SK-N-SH (cell line): ENCODE measurements around the gene UCHL5. TPM values are rescaled to one million over a fixed set of nuclear protein-coding genes. Genes with fewer than 3 reads are reported as not detected.
A peak's percentile ranks its signal among the peaks of the same experiment; 100 is the strongest.

ENCODE experiments used
- CTCF ChIA-PET: fragments of 300-600, 350-600 bp; formaldehyde crosslinking; extraction: SDS; loops from one replicate; lab custom pipeline; 2021; lab: Yijun Ruan, JAX
- POLR2A ChIA-PET: fragments of 350-600 bp; sonication (Branson Sonifier 250); formaldehyde crosslinking; extraction: SDS; loops from one replicate; lab custom pipeline; 2020; ENCODE audit warnings: antibody characterized with exemption, inconsistent platforms; lab: Yijun Ruan, JAX
- DNase-seq: peaks from one replicate; pipeline ENCODE4 v3.0.0; 2012
- H2AFZ ChIP-seq: fragments of 200-600 bp; sonication (generic); 2 replicates; pipeline ENCODE4 v1.8.1; 2016; ENCODE audit warnings: antibody characterized with exemption, mild to moderate bottlenecking, low read depth
- H3F3A ChIP-seq: fragments of 200-600 bp; sonication (generic); replicated peaks from 2 replicates; pipeline ENCODE3; 2016; ENCODE audit warnings: antibody characterized with exemption, mild to moderate bottlenecking; ENCODE audit not compliant: insufficient read depth
- H3K27ac ChIP-seq, 2 experiments: fragments of 200-500 bp in 1 of 2; fragments of 200-600 bp in 1 of 2; sonication (Bioruptor generic) in 1 of 2; sonication (generic), shearing (Covaris generic) in 1 of 2; 2 replicates each; pipeline versions ENCODE4 v1.5.1 to v1.6.1; 2014 to 2016; ENCODE audit warnings: low read depth in 2 of 2, inconsistent platforms in 1 of 2, low read length in 1 of 2, mild to moderate bottlenecking in 1 of 2, mixed read lengths in 1 of 2
- H3K27me3 ChIP-seq: fragments of 200-600 bp; sonication (generic), shearing (Covaris generic); 2 replicates; pipeline ENCODE4 v1.6.1; 2016; ENCODE audit warnings: mixed run types; ENCODE audit not compliant: insufficient read depth
- H3K36me3 ChIP-seq, 2 experiments: fragments of 200-500 bp in 1 of 2; fragments of 200-600 bp in 1 of 2; sonication (Bioruptor generic) in 1 of 2; sonication (generic) in 1 of 2; replicated peaks in 1 of 2; 2 replicates each; pipeline versions ENCODE3 to v1.5.1; 2014 to 2016; ENCODE audit warnings: low read length in 1 of 2, mild to moderate bottlenecking in 1 of 2; ENCODE audit not compliant: insufficient read depth in 2 of 2, control insufficient read depth in 1 of 2
- H3K4me1 ChIP-seq, 2 experiments: fragments of 200-500 bp in 1 of 2; fragments of 200-600 bp in 1 of 2; sonication (Bioruptor generic) in 1 of 2; sonication (generic), shearing (Covaris generic) in 1 of 2; 2 replicates each; pipeline versions ENCODE4 v1.5.1 to v1.6.1; 2014 to 2016; ENCODE audit warnings: low read depth in 1 of 2, low read length in 1 of 2, mixed run types in 1 of 2; ENCODE audit not compliant: insufficient read depth in 2 of 2, control insufficient read depth in 1 of 2
- H3K4me2 ChIP-seq: fragments of 200-600 bp; sonication (generic), shearing (Covaris generic); 2 replicates; pipeline ENCODE4 v1.6.1; 2017; ENCODE audit warnings: mixed run types
- H3K4me3 ChIP-seq, 2 experiments: fragments of 200-500 bp in 1 of 2; fragments of 200-600 bp in 1 of 2; sonication (Bioruptor generic) in 1 of 2; sonication (generic), shearing (Covaris generic) in 1 of 2; 2 replicates each; pipeline versions ENCODE4 v1.5.1 to v1.8.1; 2014 to 2016; ENCODE audit warnings: low read depth in 2 of 2, inconsistent platforms in 1 of 2, low read length in 1 of 2, mild to moderate bottlenecking in 1 of 2, mixed read lengths in 1 of 2, moderate library complexity in 1 of 2
- H3K79me2 ChIP-seq: fragments of 200-600 bp; sonication (generic); 2 replicates; pipeline ENCODE4 v1.8.1; 2017; ENCODE audit warnings: mild to moderate bottlenecking; ENCODE audit not compliant: insufficient read depth
- H3K9ac ChIP-seq: fragments of 200-600 bp; sonication (generic); 2 replicates; pipeline ENCODE4 v1.6.1; 2017; ENCODE audit warnings: mixed run types
- H3K9me2 ChIP-seq: fragments of 200-600 bp; sonication (generic); 2 replicates; pipeline ENCODE4 v1.6.1; 2017; ENCODE audit warnings: mixed run types
- H3K9me3 ChIP-seq: fragments of 200-600 bp; sonication (generic); 2 replicates; pipeline ENCODE4 v1.6.1; 2017; ENCODE audit warnings: mixed run types, mild to moderate bottlenecking, moderate library complexity
- H4K20me1 ChIP-seq: fragments of 200-600 bp; sonication (generic); 2 replicates; pipeline ENCODE4 v1.6.1; 2017; ENCODE audit warnings: mild to moderate bottlenecking, mixed run types; ENCODE audit not compliant: insufficient read depth
- CHD2 ChIP-seq: fragments of 150-350 bp; IDR thresholded peaks from 2 replicates; pipeline ENCODE4 v1.6.1; 2018; ENCODE audit warnings: low read length; ENCODE audit not compliant: partially characterized antibody
- CTCF ChIP-seq: fragments of 200-600 bp; sonication (generic); IDR thresholded peaks from 2 replicates; pipeline ENCODE4 v1.6.1; 2017; ENCODE audit warnings: antibody characterized with exemption, mild to moderate bottlenecking, moderate library complexity
- ELF1 ChIP-seq: IDR thresholded peaks from 2 replicates; pipeline ENCODE4 v1.4.0; 2012
- EP300 ChIP-seq, 2 experiments: IDR thresholded peaks; 2 replicates each; pipeline versions ENCODE4 v1.4.0 to v1.6.1; 2012; ENCODE audit warnings: borderline replicate concordance in 1 of 2, low read depth in 1 of 2, low read length in 1 of 2
- FOXM1 ChIP-seq: IDR thresholded peaks from 2 replicates; pipeline ENCODE4 v1.4.0; 2012; ENCODE audit warnings: low read depth, mild to moderate bottlenecking
- MEF2A ChIP-seq: IDR thresholded peaks from 2 replicates; pipeline ENCODE4 v1.4.0; 2012; ENCODE audit warnings: low read depth, borderline replicate concordance
- RAD21 ChIP-seq: IDR thresholded peaks from 2 replicates; pipeline ENCODE4 v1.6.1; 2012; ENCODE audit warnings: mild to moderate bottlenecking, low read length
- RXRA ChIP-seq: IDR thresholded peaks from 2 replicates; pipeline ENCODE4 v1.4.0; 2012; ENCODE audit warnings: low read depth, mild to moderate bottlenecking, borderline replicate concordance
- SMC3 ChIP-seq: IDR thresholded peaks from 2 replicates; pipeline ENCODE4 v1.6.1; 2012; ENCODE audit warnings: low read depth, low read length, improper control_type of control experiment
- YY1 ChIP-seq: IDR thresholded peaks from 2 replicates; pipeline ENCODE4 v1.4.0; 2012; ENCODE audit warnings: low read depth, mild to moderate bottlenecking
- WGBS: methylation state at CpG from one replicate; pipeline ENCODE4 v1.1.6; 2017; ENCODE audit warnings: low lambda C conversion rate; 5-methylcytosine and 5-hydroxymethylcytosine counted together
- polyA plus RNA-seq, 3 experiments: library from polyadenylated mRNA; depleted of rRNA; stranded (reverse); fragments of >200 nt; gene quantifications; 2 replicates each; pipeline ENCODE4 v1.2.3, GENCODE V29; 2012

The UCHL5 gene
- polyA plus RNA-seq, 1 of the 3 experiments (the other 2 are of a cell fraction): 14.9 TPM

- Histone ChIP-seq H3K9me2 (no peaks in the 10 kb centered on the region), H3K27me3 (no peaks in the 10 kb centered on the region), H3K9me3 (no peaks in the 10 kb centered on the region), H3K4me1 (peaks cover 4 to 6% of the 10 kb centered on the region in 2 experiments; a peak in 3 of 4 replicates), H3K9ac (no peak overlapping the region), H3K27ac (no peak overlapping the region), H3K4me3 (no peak overlapping the region), H3K36me3 (peaks cover 6 to 36% of the 10 kb centered on the region in 2 experiments), H4K20me1 (peaks cover 31% of the 10 kb centered on the region), H3K79me2 (peaks cover 84% of the 10 kb centered on the region), H3K4me2 (no peak overlapping the region), H3F3A (peaks cover 4% of the 10 kb centered on the region), H2AFZ (no peak overlapping the region)
- TF ChIP-seq MEF2A (no peak), RXRA (no peak), CHD2 (no peak), EP300 (IDR thresholded peaks at IDR 0.05; ENCODE audit: borderline replicate concordance in 1 of 2, low read depth in 1 of 2, low read length in 1 of 2) (no peak), SMC3 (no peak), ELF1 (no peak)
- DNase-seq: no peak
- CTCF ChIA-PET: interaction anchor here (0.8 to 2.3 kb wide), 3 partner anchors 11 to 51 kb away, joined by 3 to 5 read pairs (median 3); partner anchors contain the start of genes RO60 and UCHL5
- WGBS: 89% methylated on average over 2 of the region's 2 CpGs
- POLR2A ChIA-PET: interaction anchor here (0.8 kb wide), 1 partner anchor 34 kb away, joined by 3 read pairs; no protein-coding TSS in a partner anchor
These were observed 11.2 kb upstream of the UCHL5 start for GRCh38 chr1:193070386-193070753.

- CTCF ChIA-PET: interaction anchor here (0.8 to 2.3 kb wide), 3 partner anchors 11 to 52 kb away, joined by 3 to 5 read pairs (median 3); partner anchors contain the start of genes RO60 and UCHL5
- Histone ChIP-seq H3K27ac (no peak overlapping the region), H3K27me3 (no peaks in the 10 kb centered on the region), H3K9me3 (no peaks in the 10 kb centered on the region), H3K9me2 (no peaks in the 10 kb centered on the region), H3K4me2 (no peak overlapping the region), H3K79me2 (peaks cover 86% of the 10 kb centered on the region), H3K4me3 (no peak overlapping the region), H4K20me1 (peaks cover 35% of the 10 kb centered on the region), H3K9ac (no peak overlapping the region), H3F3A (peaks cover 4% of the 10 kb centered on the region), H2AFZ (no peak overlapping the region), H3K36me3 (peaks cover 6 to 36% of the 10 kb centered on the region in 2 experiments), H3K4me1 (peaks cover 4 to 6% of the 10 kb centered on the region in 2 experiments; a peak in 3 of 4 replicates)
- TF ChIP-seq FOXM1: no peak
- peak; percentile 59 for TF ChIP-seq CTCF
- TF ChIP-seq SMC3: no peak
- TF ChIP-seq YY1: no peak
- TF ChIP-seq RAD21: 0 out of 2 replicates have a peak, but pooled peaks have one; percentile 8
- 76% methylated on average over 4 of the region's 4 CpGs for WGBS
- POLR2A ChIA-PET: interaction anchor here (0.8 kb wide), 1 partner anchor 34 kb away, joined by 3 read pairs; no protein-coding TSS in a partner anchor
- DNase-seq: peak; percentile 22
These were observed 10.7 kb upstream of the UCHL5 start for GRCh38 chr1:193069748-193070385.
